Measurements from ENCODE around the gene ELOB. TPM values are rescaled to one million over a fixed set of nuclear protein-coding genes. Genes with fewer than 3 reads are reported as not detected.

ELOB gene
- total RNA-seq = 762 and 829 TPM in 2 replicates

GRCh38 chr16:2777231-2777902 is at the start of gene ELOB:
Gene ELOB, minus strand, starts transcription at chr16:2777280. Its CDS starts 41 bp downstream, at chr16:2777239.

GRCh38 chr16:2816751-2817339 is 39.8 kb upstream of the ELOB start, which contains the start of gene PRSS21:
Gene PRSS21, plus strand, starts transcription at chr16:2817237. Its CDS starts 32 bp downstream, at chr16:2817269.

GRCh38 chr16:2787406-2787805 is 10.3 kb upstream of the ELOB start, which contains the start of gene PRSS33:
Gene PRSS33, minus strand, starts transcription at chr16:2787560. Its CDS starts 1,013 bp downstream, at chr16:2786547.

GRCh38 chr16:2752035-2752849 is 24.8 kb downstream of the ELOB start, which contains the start of gene SRRM2:
Gene SRRM2, plus strand, starts transcription at chr16:2752638. Its CDS starts 3,727 bp downstream, at chr16:2756365.

Other genes with a start within 250 kb of the ELOB start
- gene CEMP1, start 245.9 kb downstream of the ELOB start, total RNA-seq = under 0.01 TPM in 1 of 2 replicates, not detected in the other
- 10.0 and 12.5 TPM in 2 replicates for gene PDPK1, start 239.3 kb downstream of the ELOB start, total RNA-seq
- gene KCTD5, start 94.8 kb downstream of the ELOB start, total RNA-seq = 11.7 and 13.7 TPM in 2 replicates
- 0.69 and 1.1 TPM in 2 replicates for gene PRSS27, start 57.1 kb downstream of the ELOB start, total RNA-seq
- 41.0 and 43.3 TPM in 2 replicates for gene SRRM2, start 24.6 kb downstream of the ELOB start, total RNA-seq
- not detected in 2 replicates for gene PRSS33, start 10.3 kb upstream of the ELOB start, total RNA-seq
- not detected in 2 replicates for gene PRSS41, start 21.2 kb upstream of the ELOB start, total RNA-seq
- 1.6 TPM in 1 of 2 replicates, not detected in the other for gene PRSS21, start 40.0 kb upstream of the ELOB start, total RNA-seq
- gene ZG16B, start 53.0 kb upstream of the ELOB start, total RNA-seq = 0.16 TPM in 1 of 2 replicates, not detected in the other
- gene PRSS22, start 80.9 kb upstream of the ELOB start, total RNA-seq = not detected in 2 replicates
- 47.5 and 62.6 TPM in 2 replicates for gene FLYWCH2, start 105.9 kb upstream of the ELOB start, total RNA-seq
- 38.0 and 47.9 TPM in 2 replicates for gene FLYWCH1, start 134.7 kb upstream of the ELOB start, total RNA-seq
- gene KREMEN2, start 187.0 kb upstream of the ELOB start, total RNA-seq = under 0.01 TPM in 1 of 2 replicates, not detected in the other
- 0.79 and 1.1 TPM in 2 replicates for gene PAQR4, start 192.1 kb upstream of the ELOB start, total RNA-seq
- 1.1 TPM in 1 of 2 replicates, not detected in the other for gene PKMYT1, start 203.2 kb upstream of the ELOB start, total RNA-seq
- under 0.01 TPM in 1 of 2 replicates, not detected in the other for gene CLDN9, start 235.6 kb upstream of the ELOB start, total RNA-seq
- 0.09 and 0.16 TPM in 2 replicates for gene CLDN6, start 240.9 kb upstream of the ELOB start, total RNA-seq
- 49.5 and 111 TPM in 2 replicates for gene TNFRSF12A, start 243.1 kb upstream of the ELOB start, total RNA-seq
- gene HCFC1R1, start 246.7 kb upstream of the ELOB start, total RNA-seq = 16.8 and 30.7 TPM in 2 replicates
- gene THOC6, start 246.8 kb upstream of the ELOB start, total RNA-seq = 17.8 and 20.2 TPM in 2 replicates

Data from bronchial smooth muscle cell (primary cell).